Measurements from ENCODE around the gene MIS12. TPM values are rescaled to one million over a fixed set of nuclear protein-coding genes. Genes with fewer than 3 reads are reported as not detected.

The MIS12 gene
- total RNA-seq, 4 donors from 2014 or later, result 6.2 to 28.8 (median 14.8) TPM

GRCh38 chr17:5539286-5539685 is 52.9 kb downstream of the MIS12 start:
- no peaks in the 10 kb centered on the region for H3K4me1 ChIP-seq
- DNase-seq, result no peak
- no peak overlapping the region for H3K4me3 ChIP-seq
- no peaks in the 10 kb centered on the region for H3K9me3 ChIP-seq
- H3K27me3 ChIP-seq, result no peaks in the 10 kb centered on the region
- intact Hi-C loops (cut with DNase I), result no loop called here
- WGBS, 2 donors, result 89 to 96% methylated on average over 5 to 8 of the region's 8 CpGs
- H3K27ac ChIP-seq, result no peak overlapping the region
- TF ChIP-seq POLR2A (IDR thresholded peaks at IDR 0.05) (no peak), CTCF (IDR thresholded peaks at IDR 0.05) (no peak)
- peaks cover 7 to 99% (median 17%) of the 10 kb centered on the region in 3 donors for H3K36me3 ChIP-seq

GRCh38 chr17:5540321-5540720 is 54.0 kb downstream of the MIS12 start:
- Histone ChIP-seq H3K27me3 (no peaks in the 10 kb centered on the region), H3K27ac (no peak overlapping the region), H3K4me1 (no peaks in the 10 kb centered on the region), H3K36me3 (peaks cover 7 to 97% (median 17%) of the 10 kb centered on the region in 3 donors), H3K9me3 (no peaks in the 10 kb centered on the region), H3K4me3 (no peak overlapping the region)
- intact Hi-C loops (cut with DNase I), result no loop called here
- TF ChIP-seq POLR2A (IDR thresholded peaks at IDR 0.05) (no peak), CTCF (IDR thresholded peaks at IDR 0.05) (no peak)
- 61 to 89% methylated on average over 2 to 7 of the region's 7 CpGs for WGBS, 2 donors
- no peak for DNase-seq

Other genes with a start within 250 kb of the MIS12 start
- 10 to 100 TPM in 3 of 4 donors, 1 to 10 TPM in 1; 9.9 to 33.2 (median 23.3) TPM for gene RABEP1, start 204.3 kb upstream of the MIS12 start, total RNA-seq
- gene NUP88, start 66.9 kb upstream of the MIS12 start, total RNA-seq, result 10 to 100 TPM; 35.7 to 79.5 (median 69.5) TPM
- 10 to 100 TPM; 22.4 to 37.4 (median 29.8) TPM for gene RPAIN, start 66.4 kb upstream of the MIS12 start, total RNA-seq
- gene C1QBP, start 47.4 kb upstream of the MIS12 start, total RNA-seq, result 100 to 1,000 TPM; 163 to 327 (median 228) TPM
- gene DHX33, start 17.6 kb upstream of the MIS12 start, total RNA-seq, result 10 to 100 TPM in 2 of 4 donors, 1 to 10 TPM in 2; 5.2 to 13.9 (median 8.8) TPM
- 10 to 100 TPM; 28.2 to 48.8 (median 38.1) TPM for gene DERL2, start 388 bp upstream of the MIS12 start, total RNA-seq
- gene NLRP1, start 97.9 kb downstream of the MIS12 start, total RNA-seq, result 10 to 100 TPM; 10.4 to 33.4 (median 14.3) TPM